Spleen (tissue), 7 donors: ENCODE data around the gene LUC7L3.

Experiments used
- CTCF ChIP-seq, 11 experiments: fragments of 200-600 bp in 7 of 11; fragments of 450-650 bp in 4 of 11; sonication (generic) in 4 of 11; IDR thresholded peaks in 8 of 11; conservative IDR thresholded peaks in 3 of 11; 1 replicate in 7 of 11; 2 replicates in 4 of 11; pipeline versions ENCODE4 v1.4.0 to v1.8.0; 2016 to 2021; ENCODE audit warnings: antibody characterized with exemption in 11 of 11, inconsistent platforms in 4 of 11, mild to moderate bottlenecking in 1 of 11
- POLR2A ChIP-seq, 3 donors: fragments of 450-650 bp; IDR thresholded peaks; one replicate each; pipeline ENCODE4 v1.5.1; 2017; ENCODE audit warnings: antibody characterized with exemption in 3 of 3, mild to moderate bottlenecking in 1 of 3
- donor health status: DM: no; HTN: no; CAD: no; lungs with moderate emphysema.
- donor health status: DM: no; HTN: no; CAD: no.
- donor health status: DM: no; HTN: no; CAD: no.

DNA sequence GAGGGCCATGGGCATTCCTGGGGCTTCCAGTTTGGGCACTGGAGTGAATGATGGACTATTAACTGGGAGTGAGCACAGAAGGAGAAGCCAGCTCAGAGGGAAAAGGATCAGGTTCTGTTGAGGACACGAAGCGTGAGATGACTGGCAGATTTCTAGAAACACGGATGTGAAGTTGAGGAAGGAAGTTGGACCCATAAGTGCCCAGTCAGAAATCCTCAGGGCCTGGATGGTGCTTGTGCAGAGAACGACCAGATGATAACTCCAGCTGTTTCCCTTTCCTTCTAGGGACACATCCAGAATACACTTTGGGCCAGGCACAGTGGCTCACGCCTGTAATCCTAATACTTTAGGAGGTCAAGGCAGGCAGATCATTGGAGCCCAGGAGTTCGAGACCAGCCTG, 71.2 kb downstream of the LUC7L3 start:
- no peak for TF ChIP-seq CTCF (IDR thresholded peaks at IDR 0.05 in 8 of 11, conservative IDR thresholded peaks at IDR 0.05 in 3 of 11)
- no peak for TF ChIP-seq POLR2A (IDR thresholded peaks at IDR 0.05)
